GM19035 (cell line): ENCODE results near the gene P2RX3.

Experiments used
- ATAC-seq: cut with Tn5 transposase; IDR thresholded peaks from one replicate; pipeline ENCODE4 v1.9.1; 2021; ENCODE audit not compliant: unreplicated experiment

P2RX3 gene

GRCh38 chr11:57368106-57368844 is 30.1 kb downstream of the P2RX3 start:
- no peak for ATAC-seq

GRCh38 chr11:57368845-57369232 is 30.7 kb downstream of the P2RX3 start:
- ATAC-seq, result no peak

GRCh38 chr11:57370251-57370650 is 32.1 kb downstream of the P2RX3 start:
- ATAC-seq, result no peak

- no peak for ATAC-seq
Observed at GRCh38 chr11:57370941-57371340, 32.8 kb downstream of the P2RX3 start.

- ATAC-seq, result no peak
Observed at GRCh38 chr11:57373146-57373545, 35.0 kb downstream of the P2RX3 start.

GRCh38 chr11:57374966-57375365 is 36.8 kb downstream of the P2RX3 start:
- no peak for ATAC-seq

GRCh38 chr11:57375490-57375889 is 37.3 kb downstream of the P2RX3 start:
- ATAC-seq, result no peak

- ATAC-seq, result no peak
Observed at GRCh38 chr11:57376095-57377090, 38.2 kb downstream of the P2RX3 start.

- ATAC-seq, result no peak
Observed at GRCh38 chr11:57377107-57377506, 39.0 kb downstream of the P2RX3 start.

- ATAC-seq, result no peak
Observed at GRCh38 chr11:57378186-57378585, 40.0 kb downstream of the P2RX3 start.

- no peak for ATAC-seq
Observed at GRCh38 chr11:57379732-57380131, 41.6 kb downstream of the P2RX3 start.

GRCh38 chr11:57380975-57381374 is 42.8 kb downstream of the P2RX3 start, which contains the start of gene PRG3:
Gene PRG3, minus strand, starts transcription at chr11:57381150. Its CDS starts 442 bp downstream, at chr11:57380708.
- ATAC-seq, result no peak

- no peak for ATAC-seq
Observed at GRCh38 chr11:57386178-57386940, 48.2 kb downstream of the P2RX3 start.

- ATAC-seq, result no peak
Observed at GRCh38 chr11:57387289-57388030, 49.3 kb downstream of the P2RX3 start.

- ATAC-seq, result no peak
Observed at GRCh38 chr11:57390535-57390934, 52.4 kb downstream of the P2RX3 start, which contains the start of gene PRG2. Gene PRG2, minus strand, starts transcription at chr11:57390650. Its CDS starts 706 bp downstream, at chr11:57389944.

GRCh38 chr11:57391111-57391510 is 53.0 kb downstream of the P2RX3 start:
- ATAC-seq, result no peak

- no peak for ATAC-seq
Observed at GRCh38 chr11:57391539-57391938, 53.4 kb downstream of the P2RX3 start.

- no peak for ATAC-seq
Observed at GRCh38 chr11:57392066-57392762, 54.1 kb downstream of the P2RX3 start.

GRCh38 chr11:57392763-57393105 is 54.6 kb downstream of the P2RX3 start:
- no peak for ATAC-seq
